ENCODE results near the gene AKT3.
"Not testable (repeated sequence)": the region's sequence is repeated elsewhere in the genome, so short reads cannot be mapped to it uniquely, and the experiment has no call there.

Gene AKT3

GRCh38 chr1:243786531-243786930, 63.5 kb downstream of the AKT3 start:
- no CpG with 5 or more reads among the region's 3 CpGs for WGBS (ENCODE audit: extremely low coverage, insufficient coverage, insufficient read length)

GRCh38 chr1:243784506-243784905, 65.5 kb downstream of the AKT3 start:
- Histone ChIP-seq H3K4me1 (ENCODE audit: control insufficient read depth in 1 of 2, insufficient read depth in 2 of 2, low read length in 2 of 2) (peaks cover 6 to 13% of the 10 kb centered on the region in 2 experiments), H3K27ac (ENCODE audit: low read depth, low read length) (no peak overlapping the region), H3K14ac (ENCODE audit: low read length) (no peak overlapping the region), H3K4ac (ENCODE audit: low read depth, low read length) (peak overlapping the region; percentile 28), H3K4me3 (ENCODE audit: low read depth, low read length) (no peak overlapping the region), H4K12ac (ENCODE audit: low read depth, low read length) (peak overlapping the region; percentile 28), H3K36me3 (ENCODE audit: control insufficient read depth in 1 of 2, insufficient read depth in 2 of 2, low read length in 2 of 2) (peaks cover 0 to 3% of the 10 kb centered on the region in 2 experiments), H3K27me3 (ENCODE audit: insufficient read depth, low read length) (no peaks in the 10 kb centered on the region), H2BK12ac (ENCODE audit: low read length) (peak overlapping the region; percentile 33), H3K9me3 (ENCODE audit: insufficient read depth, low read depth, low read length) (no peaks in the 10 kb centered on the region), H3K9ac (ENCODE audit: low read length) (no peak overlapping the region), H3K18ac (ENCODE audit: low read length) (peak overlapping the region; percentile 48), H4K91ac (ENCODE audit: low read depth, low read length) (no peak overlapping the region), H3K23ac (ENCODE audit: low read length) (no peak overlapping the region), H4K8ac (ENCODE audit: low read depth, low read length) (peak overlapping the region; percentile 25), H3K4me2 (ENCODE audit: low read length) (no peak overlapping the region), H3K79me2 (ENCODE audit: control insufficient read depth, insufficient read depth, low read length, poor library complexity) (peaks cover 4% of the 10 kb centered on the region), H2BK5ac (ENCODE audit: low read depth, low read length, poor library complexity) (no peak overlapping the region), H2AK5ac (ENCODE audit: low read length) (peak overlapping the region; percentile 16), H2BK120ac (ENCODE audit: insufficient read depth, low read length, poor library complexity) (no peak overlapping the region), H2AFZ (ENCODE audit: insufficient read depth, low read length, poor library complexity) (no peak overlapping the region), H3K79me1 (ENCODE audit: low read length) (peaks cover 10% of the 10 kb centered on the region)
- peak; percentile 83 to 84 for DNase-seq
- WGBS (ENCODE audit: extremely low coverage, insufficient coverage, insufficient read length), result no CpG with 5 or more reads among the region's 8 CpGs

More at GRCh38 chr1:243786531-243786930, 63.5 kb downstream of the AKT3 start:
- peak overlapping the region; percentile 37 for H3K4me2 ChIP-seq (ENCODE audit: low read length)
- H3K9ac ChIP-seq (ENCODE audit: low read length), result no peak overlapping the region
- no peak overlapping the region for H4K12ac ChIP-seq (ENCODE audit: low read depth, low read length)
- H2BK5ac ChIP-seq (ENCODE audit: low read depth, low read length, poor library complexity), result no peak overlapping the region
- H3K18ac ChIP-seq (ENCODE audit: low read length), result no peak overlapping the region
- H2BK120ac ChIP-seq (ENCODE audit: insufficient read depth, low read length, poor library complexity), result no peak overlapping the region
- H2AFZ ChIP-seq (ENCODE audit: insufficient read depth, low read length, poor library complexity), result no peak overlapping the region
- H3K4me3 ChIP-seq (ENCODE audit: low read depth, low read length), result no peak overlapping the region
- no peak overlapping the region for H4K91ac ChIP-seq (ENCODE audit: low read depth, low read length)
- H4K8ac ChIP-seq (ENCODE audit: low read depth, low read length), result no peak overlapping the region
- peak overlapping the region; percentile 86 for H3K27ac ChIP-seq (ENCODE audit: low read depth, low read length)
- DNase-seq, result peak; percentile 64 to 72
- no peak overlapping the region for H2AK5ac ChIP-seq (ENCODE audit: low read length)
- H2BK12ac ChIP-seq (ENCODE audit: low read length), result no peak overlapping the region
- H3K79me1 ChIP-seq (ENCODE audit: low read length), result peaks cover 10% of the 10 kb centered on the region
- H3K4me1 ChIP-seq (ENCODE audit: control insufficient read depth in 1 of 2, insufficient read depth in 2 of 2, low read length in 2 of 2), result peaks cover 6 to 13% of the 10 kb centered on the region in 2 experiments
- no peak overlapping the region for H3K14ac ChIP-seq (ENCODE audit: low read length)
- no peak overlapping the region for H3K4ac ChIP-seq (ENCODE audit: low read depth, low read length)
- H3K23ac ChIP-seq (ENCODE audit: low read length), result no peak overlapping the region
- H3K27me3 ChIP-seq (ENCODE audit: insufficient read depth, low read length), result no peaks in the 10 kb centered on the region
- peaks cover 0 to 3% of the 10 kb centered on the region in 2 experiments for H3K36me3 ChIP-seq (ENCODE audit: control insufficient read depth in 1 of 2, insufficient read depth in 2 of 2, low read length in 2 of 2)
- H3K79me2 ChIP-seq (ENCODE audit: control insufficient read depth, insufficient read depth, low read length, poor library complexity), result peaks cover 4% of the 10 kb centered on the region
- no peaks in the 10 kb centered on the region for H3K9me3 ChIP-seq (ENCODE audit: insufficient read depth, low read depth, low read length)

- Histone ChIP-seq H3K4me3 (ENCODE audit: low read depth, low read length) (no peak overlapping the region), H2BK12ac (ENCODE audit: low read length) (no peak overlapping the region), H4K8ac (ENCODE audit: low read depth, low read length) (no peak overlapping the region), H3K36me3 (ENCODE audit: control insufficient read depth in 1 of 2, insufficient read depth in 2 of 2, low read length in 2 of 2) (no peaks in the 10 kb centered on the region), H2AFZ (ENCODE audit: insufficient read depth, low read length, poor library complexity) (no peak overlapping the region), H3K79me2 (ENCODE audit: control insufficient read depth, insufficient read depth, low read length, poor library complexity) (peaks cover 4% of the 10 kb centered on the region), H3K27me3 (ENCODE audit: insufficient read depth, low read length) (no peaks in the 10 kb centered on the region), H2AK5ac (ENCODE audit: low read length) (no peak overlapping the region), H3K14ac (ENCODE audit: low read length) (no peak overlapping the region), H3K4ac (ENCODE audit: low read depth, low read length) (no peak overlapping the region), H4K12ac (ENCODE audit: low read depth, low read length) (no peak overlapping the region), H3K27ac (ENCODE audit: low read depth, low read length) (no peak overlapping the region), H3K79me1 (ENCODE audit: low read length) (peaks cover 10% of the 10 kb centered on the region), H3K9ac (ENCODE audit: low read length) (no peak overlapping the region), H2BK120ac (ENCODE audit: insufficient read depth, low read length, poor library complexity) (no peak overlapping the region), H3K18ac (ENCODE audit: low read length) (no peak overlapping the region), H3K9me3 (ENCODE audit: insufficient read depth, low read depth, low read length) (no peaks in the 10 kb centered on the region), H3K4me1 (ENCODE audit: control insufficient read depth in 1 of 2, insufficient read depth in 2 of 2, low read length in 2 of 2) (peaks cover 6 to 13% of the 10 kb centered on the region in 2 experiments), H2BK5ac (ENCODE audit: low read depth, low read length, poor library complexity) (no peak overlapping the region), H3K4me2 (ENCODE audit: low read length) (no peak overlapping the region), H3K23ac (ENCODE audit: low read length) (no peak overlapping the region), H4K91ac (ENCODE audit: low read depth, low read length) (no peak overlapping the region)
- DNase-seq, result no peak
- WGBS (ENCODE audit: extremely low coverage, insufficient coverage, insufficient read length), result no CpG with 5 or more reads among the region's 2 CpGs
These were observed 66.3 kb downstream of the AKT3 start for GRCh38 chr1:243783714-243784113.

GRCh38 chr1:243772361-243773050, 77.5 kb downstream of the AKT3 start:
- not testable (repeated sequence) for H2AK5ac ChIP-seq (ENCODE audit: low read length); H3K9me3 ChIP-seq (ENCODE audit: insufficient read depth, low read depth, low read length); H3K18ac ChIP-seq (ENCODE audit: low read length); H2AFZ ChIP-seq (ENCODE audit: insufficient read depth, low read length, poor library complexity); H3K79me2 ChIP-seq (ENCODE audit: control insufficient read depth, insufficient read depth, low read length, poor library complexity); H3K27me3 ChIP-seq (ENCODE audit: insufficient read depth, low read length); H3K23ac ChIP-seq (ENCODE audit: low read length); H3K36me3 ChIP-seq (ENCODE audit: control insufficient read depth in 1 of 2, insufficient read depth in 2 of 2, low read length in 2 of 2); H3K4me1 ChIP-seq (ENCODE audit: control insufficient read depth in 1 of 2, insufficient read depth in 2 of 2, low read length in 2 of 2); H4K8ac ChIP-seq (ENCODE audit: low read depth, low read length); H3K27ac ChIP-seq (ENCODE audit: low read depth, low read length); H4K12ac ChIP-seq (ENCODE audit: low read depth, low read length); H2BK12ac ChIP-seq (ENCODE audit: low read length); H2BK120ac ChIP-seq (ENCODE audit: insufficient read depth, low read length, poor library complexity); H3K79me1 ChIP-seq (ENCODE audit: low read length); H3K14ac ChIP-seq (ENCODE audit: low read length); H4K91ac ChIP-seq (ENCODE audit: low read depth, low read length); DNase-seq; H3K9ac ChIP-seq (ENCODE audit: low read length); H3K4me2 ChIP-seq (ENCODE audit: low read length); H3K4ac ChIP-seq (ENCODE audit: low read depth, low read length); H2BK5ac ChIP-seq (ENCODE audit: low read depth, low read length, poor library complexity); H3K4me3 ChIP-seq (ENCODE audit: low read depth, low read length)
- no CpG with 5 or more reads among the region's 4 CpGs for WGBS (ENCODE audit: extremely low coverage, insufficient coverage, insufficient read length)
